Skin of body (tissue), 2 donors: ENCODE measurements around the gene IL7R. TPM values are rescaled to one million over a fixed set of nuclear protein-coding genes. Genes with fewer than 3 reads are reported as not detected.
"Not testable (repeated sequence)": the region's sequence is repeated elsewhere in the genome, so short reads cannot be mapped to it uniquely, and the experiment has no call there.

Experiments
- DNase-seq: peaks from one replicate; lab custom pipeline; 2025; lab: John Stamatoyannopoulos, UW
- total RNA-seq: library from RNA; depleted of rRNA; stranded (reverse); fragments of >200 nt; gene quantifications from one replicate; pipeline ENCODE4 v1.2.3, GENCODE V29; 2014

Gene IL7R
- total RNA-seq, 1 donor from 2014 or later = 2.0 TPM

DNA sequence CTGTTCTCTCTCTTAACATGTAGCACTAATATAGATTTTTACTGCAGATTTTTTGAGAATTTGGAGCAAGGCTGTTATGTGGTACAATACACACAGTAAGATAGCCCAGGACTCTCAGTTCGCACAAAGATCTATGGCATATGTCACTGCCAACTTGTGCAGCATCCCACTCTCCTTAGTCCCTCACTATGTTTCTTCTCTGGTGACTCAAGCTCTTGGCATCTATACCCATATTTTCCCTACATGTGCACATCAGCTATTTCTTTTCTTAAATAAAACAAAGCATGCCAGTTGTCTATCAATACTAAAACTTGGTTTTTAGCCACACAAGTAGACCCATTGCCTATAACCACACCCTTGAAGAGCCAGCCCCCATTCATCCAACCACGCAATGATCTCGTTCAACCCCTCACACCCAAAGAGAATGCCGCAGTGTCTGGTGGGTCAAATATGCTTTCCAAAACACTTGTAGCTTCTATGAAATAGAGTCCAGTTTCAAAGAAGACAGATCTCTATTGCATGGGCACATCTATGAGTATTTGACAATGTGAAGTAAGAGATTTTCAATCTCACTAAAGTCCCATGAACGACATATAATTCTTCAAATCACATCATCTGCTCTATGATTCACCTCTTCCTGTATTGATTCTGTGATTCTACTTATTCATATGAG is 18.2 kb upstream of the IL7R start:
- no peak for DNase-seq

DNA sequence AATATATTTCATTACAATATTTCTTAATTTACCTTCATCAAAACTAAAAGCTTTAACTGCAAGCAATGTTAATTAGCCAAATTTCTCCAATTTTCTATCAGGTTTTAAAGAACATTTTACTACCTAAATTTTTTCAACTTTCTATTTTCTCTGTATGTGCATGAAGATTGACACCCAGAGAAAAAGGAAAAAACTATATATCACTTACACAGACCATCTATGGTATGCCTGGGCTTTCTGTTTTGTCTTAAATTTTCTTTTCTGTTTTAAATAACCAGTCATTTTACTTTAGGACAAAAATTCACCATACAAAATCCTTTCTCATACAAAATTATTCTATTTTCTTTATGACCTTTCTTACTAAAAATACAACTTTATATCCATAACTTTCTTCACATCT is 13.8 kb upstream of the IL7R start:
- no peak for DNase-seq

GRCh38 chr5:35845508-35845907 is 11.2 kb upstream of the IL7R start:
- not testable (repeated sequence) for DNase-seq

DNA sequence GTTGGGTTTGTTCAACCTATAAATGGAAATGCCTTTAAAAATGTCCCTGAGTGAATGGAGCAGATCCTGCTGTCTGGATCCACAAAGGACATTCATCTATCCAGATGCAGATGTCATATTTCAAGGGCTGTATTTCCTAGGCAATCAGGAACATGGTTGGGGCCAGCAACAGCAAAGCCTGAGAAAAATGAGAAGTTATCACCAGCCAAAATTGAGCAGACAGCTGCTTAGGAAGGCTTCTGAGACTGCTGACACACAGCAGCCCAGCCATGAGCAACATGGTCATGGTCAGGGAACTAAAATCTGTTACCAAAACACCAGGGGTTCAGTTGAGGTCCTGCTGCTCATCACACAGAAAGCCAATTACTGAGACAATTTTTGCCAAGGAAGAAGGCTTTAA is 9.2 kb upstream of the IL7R start:
- DNase-seq = no peak

DNA sequence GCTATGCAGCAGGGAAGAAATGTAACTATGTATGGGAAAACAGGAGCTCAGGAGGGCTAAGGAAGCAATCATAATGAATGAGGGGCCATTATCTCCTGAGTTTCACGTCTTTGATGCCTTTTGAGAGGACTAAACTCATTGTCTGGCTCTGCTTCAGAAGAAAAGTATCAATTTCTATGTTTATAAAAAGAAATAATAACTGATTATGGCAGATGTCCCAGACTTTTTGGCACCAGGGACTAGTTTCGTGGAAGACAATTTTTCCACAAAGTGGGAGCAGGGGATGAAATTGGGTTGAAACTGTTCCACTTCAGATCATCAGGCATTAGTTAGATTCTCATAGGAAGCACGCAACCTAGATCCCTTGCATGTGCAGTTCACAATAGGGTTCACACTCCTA is 8.7 kb upstream of the IL7R start:
- DNase-seq = no peak

GRCh38 chr5:35849860-35850259 is 6.8 kb upstream of the IL7R start:
- DNase-seq = no peak

DNA sequence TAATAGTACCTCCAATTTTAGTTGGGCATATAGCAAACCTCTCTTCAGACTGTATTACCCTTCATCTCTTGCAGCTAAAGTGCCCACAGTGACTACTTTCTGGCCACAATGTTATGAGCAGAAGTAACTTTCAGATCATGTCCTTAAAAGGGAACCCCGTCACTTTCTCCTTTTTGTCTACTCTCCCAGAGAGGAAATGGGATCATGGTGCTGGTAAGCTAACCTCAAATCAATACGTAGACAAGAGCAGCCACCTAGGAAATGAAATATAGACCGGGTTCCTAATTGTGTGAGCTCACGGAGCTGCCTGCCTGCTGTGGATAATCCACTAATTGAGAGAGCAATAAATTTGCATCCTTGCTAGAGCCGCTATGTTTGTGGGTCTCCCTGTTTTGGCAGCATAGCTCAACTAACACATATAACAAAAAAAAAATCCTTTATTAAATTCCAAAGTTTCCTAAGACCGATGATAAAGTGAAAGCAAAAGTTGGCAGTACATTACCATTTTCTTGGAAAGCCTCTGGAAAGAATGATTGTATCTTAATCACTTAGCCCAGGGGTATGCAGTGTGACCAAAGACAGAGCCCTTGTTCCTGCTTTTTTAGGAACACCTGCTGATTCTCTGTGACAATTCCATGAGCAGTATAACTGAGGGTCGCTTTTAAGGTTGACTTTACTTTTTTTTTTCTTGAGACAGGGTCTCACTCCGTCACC is 5.6 kb upstream of the IL7R start:
- no peak for DNase-seq

GRCh38 chr5:35852084-35852734 is 4.5 kb upstream of the IL7R start:
- no peak for DNase-seq

DNA sequence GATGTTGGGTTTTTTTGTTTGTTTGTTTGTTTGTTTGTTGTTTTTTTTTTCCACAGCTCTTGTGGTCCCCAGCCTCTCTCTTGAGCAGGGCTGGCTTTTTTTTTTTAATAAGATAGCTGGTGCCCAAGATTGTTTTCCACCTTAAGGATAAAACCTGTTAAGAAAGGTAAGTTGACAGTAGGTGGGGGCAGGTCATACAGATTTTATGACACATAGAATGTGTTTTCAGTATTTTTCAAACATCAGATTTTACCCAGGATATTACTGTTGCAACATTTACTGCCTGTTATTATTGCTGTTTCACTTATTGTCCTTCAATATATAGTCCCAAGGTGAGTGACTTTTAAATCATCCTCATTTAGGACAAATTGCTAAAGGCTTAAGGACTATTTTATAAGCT is 3.9 kb upstream of the IL7R start:
- no peak for DNase-seq

DNA sequence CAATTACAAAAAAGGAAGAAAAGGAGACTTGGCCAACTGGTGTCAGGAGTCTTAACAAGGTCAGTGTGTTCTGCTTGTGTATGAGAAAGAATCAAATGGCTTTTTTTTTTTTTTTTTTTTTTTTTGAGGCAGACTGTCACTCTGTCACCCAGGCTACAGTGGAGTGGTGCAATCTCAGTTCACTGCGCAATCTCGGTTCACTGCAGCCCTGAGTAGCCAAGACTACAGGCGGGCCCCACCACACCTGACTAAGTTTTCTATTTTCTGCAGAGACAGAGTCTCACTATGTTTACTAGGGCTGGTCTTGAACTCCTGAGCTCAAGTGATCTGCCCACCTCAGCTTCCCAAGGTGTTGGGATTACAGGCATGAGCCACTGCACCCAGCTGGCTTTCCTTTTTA is 3.1 kb upstream of the IL7R start:
- no peak for DNase-seq

GRCh38 chr5:35854248-35854647 is 2.4 kb upstream of the IL7R start:
- no peak for DNase-seq

- DNase-seq = no peak
Measured at GRCh38 chr5:35855187-35855586, 1.5 kb upstream of the IL7R start.

- not testable (repeated sequence) for DNase-seq
Measured at GRCh38 chr5:35856186-35856764, 416 bp upstream of the IL7R start.

DNA sequence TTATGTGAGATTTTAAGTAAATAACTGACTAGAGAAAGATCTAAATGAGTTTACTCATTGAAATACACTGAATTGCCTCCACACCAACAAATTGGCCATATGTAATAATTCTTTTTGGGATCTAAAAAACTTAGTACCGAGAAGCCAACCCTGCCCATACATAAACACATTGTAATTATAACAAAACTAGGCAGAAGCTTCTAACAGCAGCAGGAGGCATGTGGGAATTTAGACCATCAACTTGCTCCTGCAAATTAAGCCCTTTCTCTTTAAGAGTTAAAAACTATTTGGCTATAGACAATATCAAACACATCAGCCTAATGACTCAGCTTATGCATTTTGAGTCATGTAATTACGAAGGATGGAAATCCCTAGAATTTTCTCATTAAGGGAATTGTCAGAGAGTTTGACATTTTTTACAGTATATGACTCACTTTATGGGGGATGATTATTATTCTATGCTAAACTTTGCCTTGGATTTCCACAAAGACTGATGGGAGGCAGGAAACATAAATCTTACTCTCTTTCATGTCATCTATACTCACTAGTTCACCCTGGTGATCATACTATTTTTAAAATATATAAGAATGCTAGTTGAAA is 1.0 kb downstream of the IL7R start:
- no peak for DNase-seq

GRCh38 chr5:35859101-35859661 is 2.5 kb downstream of the IL7R start:
- no peak for DNase-seq

DNA sequence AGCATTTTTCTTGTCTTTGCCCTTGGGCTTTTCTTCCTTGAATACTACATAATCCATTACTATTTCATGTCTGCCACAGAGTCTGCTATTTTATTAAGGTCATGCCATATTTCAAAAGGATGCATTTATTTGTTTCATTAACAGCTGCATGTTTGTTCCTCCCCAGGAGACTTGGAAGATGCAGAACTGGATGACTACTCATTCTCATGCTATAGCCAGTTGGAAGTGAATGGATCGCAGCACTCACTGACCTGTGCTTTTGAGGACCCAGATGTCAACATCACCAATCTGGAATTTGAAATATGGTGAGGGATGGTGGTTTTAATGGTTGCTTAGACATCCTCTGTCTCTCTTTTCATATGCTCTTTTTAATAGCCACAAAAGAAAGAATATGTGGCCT is 4.0 kb downstream of the IL7R start:
- no peak for DNase-seq

- no peak for DNase-seq
Measured at GRCh38 chr5:35861718-35862117, 5.0 kb downstream of the IL7R start.

DNA sequence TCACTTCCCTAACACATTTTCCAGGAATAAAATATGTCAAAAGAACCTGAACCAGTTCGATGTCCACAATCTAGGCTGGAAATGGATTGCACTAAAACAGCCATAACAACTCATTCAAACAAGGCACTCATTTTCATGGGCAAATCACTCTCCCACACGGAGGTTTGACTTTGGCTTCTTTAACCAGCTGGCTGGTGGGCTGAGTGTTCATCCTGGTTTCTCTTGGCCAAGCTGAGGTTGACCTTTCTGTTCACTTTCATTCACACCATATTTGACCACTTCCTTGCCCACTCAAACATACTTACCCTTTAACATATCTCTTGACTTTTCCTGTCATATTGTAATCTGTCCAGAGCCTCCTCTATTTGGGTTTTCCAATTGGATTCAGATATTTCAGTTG is 5.4 kb downstream of the IL7R start:
- DNase-seq = no peak

DNA sequence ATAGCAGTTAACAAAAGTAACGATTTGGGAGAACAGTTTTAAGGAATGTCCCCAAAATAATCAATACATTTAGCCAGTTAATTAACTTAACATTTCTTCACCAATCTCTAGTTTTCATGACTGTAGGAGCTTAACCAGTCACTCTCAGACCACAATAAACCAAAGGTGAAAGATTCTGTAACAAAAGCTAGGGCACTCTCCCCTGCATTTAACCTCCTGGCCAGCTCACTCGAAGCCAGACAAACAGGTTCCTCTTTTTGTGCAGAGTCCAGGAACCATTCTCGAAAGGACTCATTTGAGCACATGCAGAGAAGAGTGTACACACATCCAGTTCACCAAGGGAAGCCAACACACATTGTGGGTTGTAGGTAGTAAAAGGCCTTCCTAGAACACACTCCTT is 6.5 kb downstream of the IL7R start:
- no peak for DNase-seq

DNA sequence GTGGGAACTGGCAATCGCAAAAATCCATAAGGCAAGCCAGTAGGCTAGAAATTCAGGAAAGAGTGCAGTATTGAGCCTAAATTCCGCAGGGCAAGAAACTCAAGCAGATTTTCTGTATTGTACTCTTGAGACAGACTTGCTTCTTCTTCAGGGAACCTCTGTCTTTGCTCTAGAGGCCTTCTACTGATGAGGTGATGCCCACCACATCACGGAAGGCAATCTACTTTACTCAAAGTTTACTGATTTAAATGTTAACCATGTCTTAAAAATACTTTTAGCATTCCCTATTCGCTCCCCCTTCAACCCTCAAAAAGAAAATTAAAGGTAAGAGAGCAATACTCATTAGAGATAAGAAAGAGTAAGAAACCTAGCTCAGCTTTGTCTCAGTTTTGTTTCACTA is 11.3 kb downstream of the IL7R start:
- no peak for DNase-seq

DNA sequence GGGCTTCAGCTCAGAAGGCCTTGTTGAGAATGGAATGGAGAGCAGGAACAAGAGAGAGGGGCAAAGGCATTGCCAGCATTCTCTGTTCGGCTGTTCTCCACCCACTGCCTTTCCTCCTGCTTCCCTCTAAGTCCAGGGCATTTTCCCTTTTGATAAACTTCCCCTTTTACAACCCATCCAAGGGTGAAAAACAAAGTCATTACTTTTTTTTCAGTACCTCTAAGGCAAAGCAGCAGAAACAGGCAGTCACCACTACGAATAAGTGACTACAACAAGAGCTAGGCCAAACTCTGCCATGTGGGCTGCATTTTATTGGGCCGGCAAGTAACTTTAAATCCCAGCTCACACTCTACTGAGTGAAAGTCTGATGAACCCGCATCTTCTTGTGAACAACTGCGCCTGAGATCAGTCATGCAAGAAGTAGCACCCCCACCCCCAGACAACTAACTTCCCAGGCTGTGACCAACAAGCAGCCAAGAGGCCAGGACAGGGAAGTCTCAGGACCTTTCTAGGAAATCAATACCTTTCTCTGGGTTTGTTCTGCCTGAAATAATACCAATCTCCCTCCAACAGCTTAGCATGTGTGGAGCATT is 13.1 kb downstream of the IL7R start:
- DNase-seq = no peak
